Measurements from ENCODE around the gene SSB.
"Not testable (repeated sequence)": the region's sequence is repeated elsewhere in the genome, so short reads cannot be mapped to it uniquely, and the experiment has no call there.

The SSB gene

DNA sequence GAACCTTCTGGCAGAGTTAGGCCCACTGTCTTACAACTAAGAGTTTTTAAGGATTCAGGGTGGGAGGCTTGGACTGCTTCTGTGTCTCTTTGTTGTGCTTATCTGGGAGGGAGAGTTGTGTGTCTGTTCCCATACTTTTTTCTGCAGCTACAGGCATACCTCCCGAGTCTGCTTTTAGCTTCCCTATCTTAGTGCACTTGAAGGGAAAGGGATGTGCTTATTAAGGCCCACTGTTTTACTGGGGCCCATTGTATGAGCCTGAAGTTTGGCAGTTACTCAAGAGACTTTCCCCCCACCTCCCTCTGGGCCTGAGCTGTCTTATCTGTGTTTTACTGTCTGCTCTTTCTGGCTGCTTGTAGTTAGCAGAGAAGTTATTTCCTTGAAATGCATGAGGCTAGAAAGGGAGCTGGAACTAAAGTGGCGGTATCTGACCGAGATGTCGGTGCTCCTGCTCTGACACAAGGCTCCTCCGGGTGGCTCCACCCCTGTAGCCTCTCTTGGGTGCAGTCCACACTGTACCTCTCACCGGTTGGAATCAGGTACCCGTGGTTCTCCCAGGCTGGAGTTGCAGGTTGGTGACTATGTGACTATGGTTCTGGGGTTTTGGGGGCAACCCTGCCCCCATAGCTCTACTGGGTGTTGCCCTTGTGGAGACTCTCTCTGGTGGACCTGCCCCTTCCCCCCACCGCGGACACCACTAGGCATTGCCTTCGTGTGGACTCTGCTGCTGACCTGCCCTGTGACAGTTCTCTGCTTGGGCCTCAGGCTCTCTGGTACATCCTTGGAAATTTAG is 41.5 kb downstream of the SSB start:
- no peak for DNase-seq

GRCh38 chr2:169840747-169841142 is 42.1 kb downstream of the SSB start:
- no peak for DNase-seq

DNA sequence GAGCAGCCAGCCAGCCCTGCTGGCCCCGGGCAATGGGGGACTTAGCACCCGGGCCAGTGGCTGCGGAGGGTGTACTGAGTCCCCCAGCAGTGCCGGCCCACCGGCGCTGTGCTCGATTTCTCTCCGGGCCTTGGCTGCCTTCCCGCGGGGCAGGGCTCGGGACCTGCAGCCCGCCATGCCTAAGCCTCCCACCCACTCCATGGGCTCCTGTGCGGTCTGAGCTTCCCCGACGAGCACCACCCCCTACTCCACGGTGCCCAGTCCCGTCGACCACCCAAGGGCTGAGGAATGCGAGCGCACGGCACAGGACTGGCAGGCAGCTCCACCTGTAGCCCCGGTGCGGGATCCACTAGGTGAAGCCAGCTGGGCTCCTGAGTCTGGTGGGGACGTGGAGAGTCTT is 43.0 kb downstream of the SSB start:
- not testable (repeated sequence) for DNase-seq

- no peak for DNase-seq
These were observed 46.3 kb downstream of the SSB start for GRCh38 chr2:169845016-169845415.

DNA sequence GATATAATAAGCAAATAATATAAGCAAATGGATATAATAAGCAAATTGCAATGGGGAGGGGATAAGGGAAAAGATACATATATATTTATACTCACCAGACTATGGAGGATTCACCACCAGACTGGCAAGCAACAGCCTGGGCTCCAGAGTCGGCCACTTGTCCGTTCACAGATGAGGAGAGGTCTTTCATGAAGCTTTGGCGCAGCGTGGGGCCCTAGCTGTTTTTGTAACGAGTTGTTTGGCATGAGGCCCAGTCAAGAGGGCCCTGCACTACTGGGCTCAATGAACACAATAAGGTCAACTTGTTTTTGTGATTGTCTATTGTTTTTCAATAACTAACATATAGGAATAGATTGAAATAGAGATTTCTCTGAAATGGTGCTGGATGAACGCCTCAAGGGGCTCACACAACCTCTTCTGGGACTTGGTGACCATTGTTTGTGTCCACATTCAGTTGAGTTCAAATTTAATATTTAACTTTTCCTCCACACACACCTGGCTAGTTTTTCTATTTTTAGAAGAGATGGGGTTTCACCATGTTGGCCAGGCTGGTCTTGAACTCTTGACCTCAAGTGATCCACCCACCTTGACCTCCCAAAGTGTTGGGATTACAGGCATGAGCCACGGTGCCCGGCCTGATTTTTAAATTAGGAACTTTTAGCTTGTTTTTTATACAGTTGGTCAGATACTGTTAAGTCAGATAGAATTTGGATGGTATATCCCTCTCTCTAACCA is 50.5 kb downstream of the SSB start:
- DNase-seq, result not testable (repeated sequence)

DNA sequence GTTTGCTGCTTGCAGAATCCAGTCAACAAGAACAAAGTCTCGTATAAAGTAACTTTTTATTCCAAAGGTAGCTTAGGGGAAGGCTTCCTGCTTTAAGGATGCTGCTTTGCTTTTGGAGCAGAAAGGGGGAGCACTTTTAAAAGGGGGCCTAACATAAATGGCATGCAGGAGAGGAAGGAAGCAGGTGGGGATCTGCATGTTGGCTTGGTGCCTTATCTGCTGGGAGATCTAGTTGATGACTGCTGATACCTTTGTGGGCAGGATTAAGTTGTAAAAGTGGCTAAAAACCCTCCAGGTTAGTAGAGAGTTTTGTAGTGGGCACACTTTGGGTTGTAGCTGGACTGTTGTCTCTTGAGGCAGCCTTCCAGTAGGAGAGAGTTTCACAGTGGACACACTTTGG is 51.0 kb downstream of the SSB start:
- no peak for DNase-seq

DNA sequence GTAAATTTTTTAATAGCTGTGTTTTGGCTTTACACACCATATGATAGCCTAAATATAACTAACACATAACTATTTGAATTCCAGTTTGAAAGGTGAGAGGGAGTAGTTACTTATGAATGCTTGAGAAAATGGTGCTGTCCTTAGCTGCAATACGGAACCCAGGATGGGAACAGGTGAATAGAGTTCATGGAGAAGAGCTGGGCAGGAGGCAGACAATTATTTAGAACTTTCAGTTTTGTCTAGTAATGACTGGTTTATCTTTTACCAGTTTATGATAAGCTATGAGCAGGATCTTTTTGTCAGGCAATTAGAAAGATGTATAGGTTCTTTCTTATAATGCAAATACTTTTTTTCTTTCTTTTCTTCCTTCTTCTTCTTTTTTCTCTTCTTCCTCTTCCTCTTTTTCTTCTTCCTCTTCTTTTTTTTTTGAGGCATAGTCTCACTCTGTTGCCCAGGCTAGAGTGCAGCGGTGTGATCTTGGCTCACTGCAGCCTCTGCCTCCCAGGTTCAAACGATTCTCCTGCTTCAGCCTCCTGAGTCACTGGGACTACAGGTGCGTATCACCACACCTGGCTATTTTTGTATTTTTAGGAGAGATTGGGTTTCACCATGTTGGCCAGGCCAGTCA is 54.5 kb downstream of the SSB start:
- DNase-seq, result no peak

DNA sequence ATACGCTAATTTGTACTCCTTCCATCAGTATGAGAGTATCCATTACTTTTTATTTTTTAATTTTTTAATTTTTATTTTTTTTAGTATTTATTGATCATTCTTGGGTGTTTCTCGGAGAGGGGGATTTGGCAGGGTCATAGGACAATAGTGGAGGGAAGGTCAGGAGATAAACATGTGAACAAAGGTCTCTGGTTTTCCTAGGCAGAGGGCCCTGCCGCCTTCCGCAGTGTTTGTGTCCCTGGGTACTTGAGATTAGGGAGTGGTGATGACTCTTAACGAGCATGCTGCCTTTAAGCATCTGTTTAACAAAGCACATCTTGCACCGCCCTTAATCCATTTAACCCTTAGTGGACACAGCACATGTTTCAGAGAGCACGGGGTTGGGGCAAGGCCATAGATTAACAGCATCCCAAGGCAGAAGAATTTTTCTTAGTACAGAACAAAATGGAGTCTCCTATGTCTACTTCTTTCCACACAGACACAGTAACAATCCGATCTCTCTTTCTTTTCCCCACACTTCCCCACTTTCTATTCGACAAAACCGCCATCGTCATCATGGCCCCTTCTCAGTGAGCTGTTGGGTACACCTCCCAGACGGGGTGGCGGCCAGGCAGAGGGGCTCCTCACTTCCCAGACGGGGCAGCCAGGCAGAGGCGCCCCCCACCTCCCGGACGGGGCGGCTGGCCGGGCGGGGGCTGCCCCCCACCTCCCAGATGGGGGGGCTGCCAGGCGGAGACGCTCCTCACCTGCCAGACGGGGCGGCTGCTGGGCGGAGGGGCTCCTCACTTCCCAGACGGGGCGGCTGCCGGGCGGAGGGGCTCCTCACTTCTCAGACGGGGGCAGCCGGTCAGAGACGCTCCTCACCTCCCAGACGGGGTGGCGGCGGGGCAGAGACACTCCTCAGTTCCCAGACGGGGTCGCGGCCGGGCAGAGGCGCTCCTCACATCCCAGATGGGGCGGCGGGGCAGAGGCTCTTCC is 56.9 kb downstream of the SSB start:
- DNase-seq, result not testable (repeated sequence)

- DNase-seq, result no peak
These were observed 60.8 kb downstream of the SSB start for GRCh38 chr2:169859423-169859822.

GRCh38 chr2:169860149-169860548 is 61.5 kb downstream of the SSB start:
- DNase-seq, result no peak

Measured in NCI-H2029 treated with DMSO at 0.1 percent for 48 hours (cell line).